ENCODE measurements around the gene REM1. TPM values are rescaled to one million over a fixed set of nuclear protein-coding genes. Genes with fewer than 3 reads are reported as not detected.

Gene REM1
- total and polyA plus RNA-seq, 2 of the 13 experiments (the other 11 are each of a cell fraction or from before 2014, with no cell fraction given) = not detected

GRCh38 chr20:31496761-31497295 lies 21.7 kb downstream of the REM1 start (continued):
- TF ChIP-seq, protein P1, sequence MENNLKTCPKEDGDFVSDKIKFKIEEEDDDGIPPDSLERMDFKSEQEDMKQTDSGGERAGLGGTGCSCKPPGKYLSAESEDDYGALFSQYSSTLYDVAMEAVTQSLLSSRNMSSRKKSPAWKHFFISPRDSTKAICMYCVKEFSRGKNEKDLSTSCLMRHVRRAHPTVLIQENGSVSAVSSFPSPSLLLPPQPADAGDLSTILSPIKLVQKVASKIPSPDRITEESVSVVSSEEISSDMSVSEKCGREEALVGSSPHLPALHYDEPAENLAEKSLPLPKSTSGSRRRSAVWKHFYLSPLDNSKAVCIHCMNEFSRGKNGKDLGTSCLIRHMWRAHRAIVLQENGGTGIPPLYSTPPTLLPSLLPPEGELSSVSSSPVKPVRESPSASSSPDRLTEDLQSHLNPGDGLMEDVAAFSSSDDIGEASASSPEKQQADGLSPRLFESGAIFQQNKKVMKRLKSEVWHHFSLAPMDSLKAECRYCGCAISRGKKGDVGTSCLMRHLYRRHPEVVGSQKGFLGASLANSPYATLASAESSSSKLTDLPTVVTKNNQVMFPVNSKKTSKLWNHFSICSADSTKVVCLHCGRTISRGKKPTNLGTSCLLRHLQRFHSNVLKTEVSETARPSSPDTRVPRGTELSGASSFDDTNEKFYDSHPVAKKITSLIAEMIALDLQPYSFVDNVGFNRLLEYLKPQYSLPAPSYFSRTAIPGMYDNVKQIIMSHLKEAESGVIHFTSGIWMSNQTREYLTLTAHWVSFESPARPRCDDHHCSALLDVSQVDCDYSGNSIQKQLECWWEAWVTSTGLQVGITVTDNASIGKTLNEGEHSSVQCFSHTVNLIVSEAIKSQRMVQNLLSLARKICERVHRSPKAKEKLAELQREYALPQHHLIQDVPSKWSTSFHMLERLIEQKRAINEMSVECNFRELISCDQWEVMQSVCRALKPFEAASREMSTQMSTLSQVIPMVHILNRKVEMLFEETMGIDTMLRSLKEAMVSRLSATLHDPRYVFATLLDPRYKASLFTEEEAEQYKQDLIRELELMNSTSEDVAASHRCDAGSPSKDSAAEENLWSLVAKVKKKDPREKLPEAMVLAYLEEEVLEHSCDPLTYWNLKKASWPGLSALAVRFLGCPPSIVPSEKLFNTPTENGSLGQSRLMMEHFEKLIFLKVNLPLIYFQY (CRISPR knock-in tag; IDR thresholded peaks at IDR 0.05; ENCODE audit: borderline replicate concordance) = no peak
- TF ChIP-seq ZBTB26 (CRISPR knock-in tag; IDR thresholded peaks at IDR 0.05; ENCODE audit: borderline replicate concordance) (no peak), ZNF709 (CRISPR knock-in tag; IDR thresholded peaks at IDR 0.05) (no peak), SRF (IDR thresholded peaks at IDR 0.05; ENCODE audit: low read depth, low read length) (no peak)

- Histone ChIP-seq H3K36me3 (replicated peaks in 1 of 2; ENCODE audit: control insufficient read depth in 1 of 2, insufficient read depth in 2 of 2, low read length in 2 of 2) (no peaks in the 10 kb centered on the region), H3K79me2 (ENCODE audit: insufficient read depth, low read length) (no peaks in the 10 kb centered on the region), H3K4me3 (replicated peaks in 1 of 3; ENCODE audit: insufficient read depth in 1 of 3, low read depth in 2 of 3, low read length in 3 of 3) (no peak overlapping the region), H2AFZ (ENCODE audit: low read length) (no peak overlapping the region), H4K20me1 (ENCODE audit: insufficient read depth, low read length) (no peaks in the 10 kb centered on the region), H3K4me2 (ENCODE audit: low read depth, low read length) (no peak overlapping the region), H3K4me1 (ENCODE audit: insufficient read depth, low read length) (no peaks in the 10 kb centered on the region), H3K27me3 (ENCODE audit: control insufficient read depth in 1 of 2, insufficient read depth in 2 of 2, low read length in 2 of 2) (peaks cover 6 to 33% of the 10 kb centered on the region in 2 experiments; a peak in 2 of 5 replicates), H3K27ac (ENCODE audit: extremely low read length, insufficient read depth, low read length) (no peak overlapping the region), H3K9ac (ENCODE audit: insufficient read depth, low read depth, low read length) (no peak overlapping the region), H3K9me3 (ENCODE audit: low read length) (no peaks in the 10 kb centered on the region)
- ATAC-seq = no peak
- BruUV-seq (replicated peaks) = no TSS peak
- CTCF ChIA-PET (ENCODE audit: low intra/inter-chr PET ratio, low total read pairs) = no interaction called here
- 7% methylated on average over 6 of the region's 6 CpGs for WGBS (ENCODE audit: low lambda C conversion rate)
- intact Hi-C loops (cut with micrococcal nuclease; ENCODE audit: unreplicated experiment) (no loop called here), in situ Hi-C loops (cut with HindIII; ENCODE audit: extremely low pct_ligation_motif_present, low pct_unique_long_range_greater_than_20kb) (loop anchor here (5.0 kb wide), 2 partner anchors 36 to 86 kb away; no protein-coding TSS in a partner anchor)
- no peak for FAIRE-seq
- POLR2A ChIA-PET = no interaction called here
- DNase-seq (ENCODE audit: low spot score) = no peak
- TF ChIP-seq ZBTB7B (CRISPR knock-in tag; IDR thresholded peaks at IDR 0.05) (no peak), KDM5B (CRISPR knock-in tag; IDR thresholded peaks at IDR 0.05; ENCODE audit: borderline replicate concordance) (no peak), THAP8 (CRISPR knock-in tag; IDR thresholded peaks at IDR 0.05; ENCODE audit: borderline replicate concordance) (no peak), IKZF4 (CRISPR knock-in tag; IDR thresholded peaks at IDR 0.05; ENCODE audit: borderline replicate concordance, low read depth, not compliant biosample characterization) (no peak), KAT2B (IDR thresholded peaks at IDR 0.05; ENCODE audit: borderline replicate concordance, low read depth, low read length) (no peak), STAG1 (CRISPR knock-in tag; IDR thresholded peaks at IDR 0.05) (no peak), XRCC5 (optimal IDR thresholded peaks at IDR 0.05; ENCODE audit: low read length) (no peak), YEATS4 (CRISPR knock-in tag; IDR thresholded peaks at IDR 0.05; ENCODE audit: borderline replicate concordance) (no peak)
- TF ChIP-seq, protein P2, sequence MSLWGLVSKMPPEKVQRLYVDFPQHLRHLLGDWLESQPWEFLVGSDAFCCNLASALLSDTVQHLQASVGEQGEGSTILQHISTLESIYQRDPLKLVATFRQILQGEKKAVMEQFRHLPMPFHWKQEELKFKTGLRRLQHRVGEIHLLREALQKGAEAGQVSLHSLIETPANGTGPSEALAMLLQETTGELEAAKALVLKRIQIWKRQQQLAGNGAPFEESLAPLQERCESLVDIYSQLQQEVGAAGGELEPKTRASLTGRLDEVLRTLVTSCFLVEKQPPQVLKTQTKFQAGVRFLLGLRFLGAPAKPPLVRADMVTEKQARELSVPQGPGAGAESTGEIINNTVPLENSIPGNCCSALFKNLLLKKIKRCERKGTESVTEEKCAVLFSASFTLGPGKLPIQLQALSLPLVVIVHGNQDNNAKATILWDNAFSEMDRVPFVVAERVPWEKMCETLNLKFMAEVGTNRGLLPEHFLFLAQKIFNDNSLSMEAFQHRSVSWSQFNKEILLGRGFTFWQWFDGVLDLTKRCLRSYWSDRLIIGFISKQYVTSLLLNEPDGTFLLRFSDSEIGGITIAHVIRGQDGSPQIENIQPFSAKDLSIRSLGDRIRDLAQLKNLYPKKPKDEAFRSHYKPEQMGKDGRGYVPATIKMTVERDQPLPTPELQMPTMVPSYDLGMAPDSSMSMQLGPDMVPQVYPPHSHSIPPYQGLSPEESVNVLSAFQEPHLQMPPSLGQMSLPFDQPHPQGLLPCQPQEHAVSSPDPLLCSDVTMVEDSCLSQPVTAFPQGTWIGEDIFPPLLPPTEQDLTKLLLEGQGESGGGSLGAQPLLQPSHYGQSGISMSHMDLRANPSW (CRISPR knock-in tag; IDR thresholded peaks at IDR 0.05; ENCODE audit: borderline replicate concordance) = no peak
These were observed 22.9 kb downstream of the REM1 start for GRCh38 chr20:31497838-31498540.

Data from HepG2 (cell line).